Common myeloid progenitor, CD34-positive (primary cell): ENCODE results near the gene SCO1. TPM values are rescaled to one million over a fixed set of nuclear protein-coding genes. Genes with fewer than 3 reads are reported as not detected.

Experiments
- CTCF ChIA-PET: fragments of 350-600 bp; sonication (Branson Sonifier 250); formaldehyde crosslinking; loops from one replicate; lab custom pipeline; 2021; ENCODE audit warnings: antibody characterized with exemption; lab: Charles Lee
- POLR2A ChIA-PET: fragments of 350-600 bp; sonication (Branson Sonifier 250); formaldehyde crosslinking; loops from one replicate; lab custom pipeline; 2021; ENCODE audit warnings: antibody characterized with exemption; lab: Charles Lee
- DNase-seq, 3 donors: peaks; one replicate each; pipeline versions ENCODE4 v3.0.0 to v3.0.0-alpha.2; 2013
- H3K27ac ChIP-seq, 2 experiments: 1 replicate in 1 of 2; 2 replicates in 1 of 2; pipeline ENCODE4 v1.7.0; 2013; ENCODE audit warnings: inconsistent platforms in 2 of 2, low read length in 2 of 2, mild to moderate bottlenecking in 2 of 2, low read depth in 1 of 2, moderate library complexity in 1 of 2; ENCODE audit not compliant: severe bottlenecking in 2 of 2, insufficient read depth in 1 of 2, poor library complexity in 1 of 2
- H3K27me3 ChIP-seq, 5 experiments: replicated peaks in 2 of 5; 1 replicate in 3 of 5; 2 replicates in 2 of 5; pipeline versions ENCODE4 v1.6.1 to v1.7.0; 2013; ENCODE audit warnings: low read length in 4 of 5, mild to moderate bottlenecking in 2 of 5, moderate library complexity in 2 of 5, inconsistent platforms in 1 of 5; ENCODE audit not compliant: insufficient read depth in 5 of 5, control insufficient read depth in 4 of 5
- H3K36me3 ChIP-seq, 4 experiments: 1 replicate in 2 of 4; 2 replicates in 2 of 4; pipeline versions ENCODE4 v1.6.1 to v1.7.0; 2013; ENCODE audit warnings: low read length in 3 of 4, control low read depth in 1 of 4, mild to moderate bottlenecking in 1 of 4; ENCODE audit not compliant: control insufficient read depth in 4 of 4, insufficient read depth in 4 of 4
- H3K4me1 ChIP-seq, 4 experiments: 1 replicate in 3 of 4; 2 replicates in 1 of 4; pipeline versions ENCODE4 v1.6.1 to v1.7.1; 2013; ENCODE audit warnings: low read length in 3 of 4, mild to moderate bottlenecking in 3 of 4, control low read depth in 1 of 4, inconsistent platforms in 1 of 4, moderate library complexity in 1 of 4; ENCODE audit not compliant: control insufficient read depth in 4 of 4, insufficient read depth in 4 of 4; ENCODE audit errors: control extremely low read depth in 1 of 4
- H3K4me3 ChIP-seq, 7 experiments: 1 replicate in 4 of 7; 2 replicates in 3 of 7; pipeline versions ENCODE4 v1.5.1 to v1.7.0; 2013; ENCODE audit warnings: mild to moderate bottlenecking in 7 of 7, low read length in 6 of 7, moderate library complexity in 6 of 7, inconsistent platforms in 2 of 7, low read depth in 2 of 7, control low read depth in 1 of 7; ENCODE audit not compliant: insufficient read depth in 4 of 7, control insufficient read depth in 1 of 7; ENCODE audit errors: extremely low read depth in 1 of 7
- H3K9me3 ChIP-seq, 5 experiments: 1 replicate in 4 of 5; 2 replicates in 1 of 5; pipeline versions ENCODE4 v1.6.1 to v1.7.1; 2013; ENCODE audit warnings: low read length in 4 of 5, mild to moderate bottlenecking in 2 of 5, inconsistent platforms in 1 of 5, low read depth in 1 of 5, moderate library complexity in 1 of 5; ENCODE audit not compliant: control insufficient read depth in 4 of 5, insufficient read depth in 2 of 5; ENCODE audit errors: control extremely low read depth in 1 of 5
- WGBS: methylation state at CpG from one replicate; pipeline ENCODE4 v1.1.5; 2013; ENCODE audit not compliant: insufficient coverage; 5-methylcytosine and 5-hydroxymethylcytosine counted together
- polyA plus RNA-seq: library from polyadenylated mRNA; unstranded; fragments of 120-200 nt; gene quantifications from one replicate; pipeline ENCODE4 v1.2.1, GENCODE V29; 2013

SCO1 gene
- 16.8 TPM for polyA plus RNA-seq

GRCh38 chr17:10697092-10698081 is at the start of gene SCO1, which contains the start of gene ADPRM:
TSS of gene SCO1 (minus strand) at chr17:10697533. CDS start at chr17:10697507, 26 bp downstream.
TSS of gene ADPRM (plus strand) at chr17:10697594. CDS start at chr17:10704927, 7,333 bp downstream.
- H3K4me1 ChIP-seq = peaks cover 20 to 51% (median 43%) of the 10 kb centered on the region in 4 experiments
- H3K27me3 ChIP-seq = no peaks in the 10 kb centered on the region
- peaks cover 10 to 26% (median 19%) of the 10 kb centered on the region in 4 experiments for H3K36me3 ChIP-seq
- no peaks in the 10 kb centered on the region for H3K9me3 ChIP-seq
- peak within 1 kb of the TSS; percentile 86 to 100 (median 93) for H3K4me3 ChIP-seq
- POLR2A ChIA-PET = no interaction called here
- peak; percentile 92 to 95 (median 94) for DNase-seq
- H3K27ac ChIP-seq = peak within 1 kb of the TSS; percentile 91 to 95
- 0% methylated on average over 80 of the region's 84 CpGs for WGBS
- CTCF ChIA-PET = interaction anchor here (1.0 kb wide), 1 partner anchor 14 kb away, joined by 3 read pairs; no protein-coding TSS in a partner anchor

GRCh38 chr17:10745231-10745630 is 47.9 kb upstream of the SCO1 start:
- Histone ChIP-seq H3K9me3 (no peaks in the 10 kb centered on the region), H3K36me3 (no peaks in the 10 kb centered on the region), H3K4me1 (peaks cover 0 to 9% (median 3%) of the 10 kb centered on the region in 4 experiments), H3K4me3 (no peak overlapping the region), H3K27me3 (no peaks in the 10 kb centered on the region), H3K27ac (no peak overlapping the region)
- DNase-seq = no peak
- 100% methylated on average over 1 of the region's 6 CpGs for WGBS
- ChIA-PET POLR2A (no interaction called here), CTCF (no interaction called here)

- peak in 1 of 3 donors; percentile 19 for DNase-seq
- ChIA-PET POLR2A (no interaction called here), CTCF (no interaction called here)
- 52% methylated on average over 2 of the region's 7 CpGs for WGBS
- Histone ChIP-seq H3K4me1 (peaks cover 0 to 9% (median 3%) of the 10 kb centered on the region in 4 experiments), H3K27me3 (no peaks in the 10 kb centered on the region), H3K36me3 (no peaks in the 10 kb centered on the region), H3K9me3 (no peaks in the 10 kb centered on the region), H3K27ac (no peak overlapping the region), H3K4me3 (peak overlapping the region in 1 of 7 experiments; percentile 9)
These were observed 47.2 kb upstream of the SCO1 start for GRCh38 chr17:10744501-10745000.

- Histone ChIP-seq H3K9me3 (no peaks in the 10 kb centered on the region), H3K4me3 (no peak overlapping the region), H3K27ac (no peak overlapping the region), H3K4me1 (peaks cover 0 to 9% (median 3%) of the 10 kb centered on the region in 4 experiments), H3K27me3 (no peaks in the 10 kb centered on the region), H3K36me3 (no peaks in the 10 kb centered on the region)
- no CpG with 5 or more reads among the region's 8 CpGs for WGBS
- CTCF ChIA-PET = interaction anchor here (2.0 kb wide), 1 partner anchor 102 kb away, joined by 7 read pairs; no protein-coding TSS in a partner anchor
- POLR2A ChIA-PET = no interaction called here
- DNase-seq = no peak
These were observed 46.1 kb upstream of the SCO1 start for GRCh38 chr17:10743316-10744009.

DNA sequence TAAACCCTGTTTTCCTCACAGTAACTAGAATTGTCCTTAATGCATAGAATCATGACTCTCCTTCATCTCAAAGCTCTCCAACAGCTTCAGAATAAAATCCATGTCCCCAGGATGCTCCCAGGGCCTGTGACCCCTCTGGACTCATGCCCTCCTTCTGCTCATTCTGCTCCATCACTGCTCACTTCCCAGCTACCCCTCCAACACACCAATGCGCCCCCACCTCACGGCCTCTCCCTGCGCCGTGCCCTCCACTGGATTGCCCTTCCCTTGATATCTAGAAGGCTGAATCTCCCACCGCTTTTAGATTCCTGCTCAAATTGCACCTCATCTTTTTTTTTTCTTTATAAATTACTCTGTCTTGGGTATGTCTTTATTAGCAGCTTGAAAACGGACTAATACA is 45.1 kb upstream of the SCO1 start:
- Histone ChIP-seq H3K9me3 (no peaks in the 10 kb centered on the region), H3K4me3 (no peak overlapping the region), H3K27me3 (no peaks in the 10 kb centered on the region), H3K36me3 (no peaks in the 10 kb centered on the region), H3K27ac (no peak overlapping the region), H3K4me1 (peaks cover 0 to 9% (median 3%) of the 10 kb centered on the region in 4 experiments)
- no CpG with 5 or more reads among the region's 6 CpGs for WGBS
- ChIA-PET POLR2A (no interaction called here), CTCF (interaction anchor here (1.0 to 2.0 kb wide), 2 partner anchors 10 to 103 kb away, joined by 3 to 7 read pairs; no protein-coding TSS in a partner anchor)
- DNase-seq = no peak

DNA sequence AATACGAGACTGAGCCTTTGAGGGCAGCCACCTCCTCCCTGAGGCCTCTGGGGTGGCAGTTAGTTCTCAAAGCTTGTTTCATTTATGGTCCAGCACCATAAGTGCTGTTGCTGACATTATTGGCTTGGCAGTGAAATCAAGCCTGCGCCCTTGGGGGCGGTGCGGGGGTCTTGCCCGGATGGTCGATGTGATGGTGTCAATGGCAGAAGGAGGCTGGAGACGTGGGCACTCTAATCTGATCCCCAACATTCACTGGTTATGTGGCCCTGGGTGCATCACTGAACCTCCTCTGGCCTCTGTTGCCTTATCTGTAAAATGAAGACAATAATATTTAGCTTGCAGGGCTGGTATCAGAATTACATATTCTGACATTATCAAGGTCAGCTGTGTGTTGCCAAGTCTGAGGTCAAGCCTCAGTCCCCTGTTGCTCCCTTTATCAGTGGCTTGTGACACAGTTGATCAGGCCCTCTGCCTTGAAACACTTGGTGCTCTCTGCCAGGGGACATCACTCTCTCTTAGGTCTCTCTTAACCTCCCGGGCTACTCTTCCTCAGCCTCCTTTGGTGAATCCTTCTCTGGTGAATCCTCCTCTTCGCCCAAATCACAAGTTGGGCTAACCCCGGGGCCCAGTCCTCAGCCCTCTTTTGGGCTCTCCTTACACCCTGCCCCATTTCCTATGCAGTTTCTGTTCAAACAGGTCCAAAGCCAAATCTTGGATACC is 44.2 kb upstream of the SCO1 start:
- Histone ChIP-seq H3K27ac (no peak overlapping the region), H3K4me1 (peaks cover 0 to 12% (median 3%) of the 10 kb centered on the region in 4 experiments), H3K27me3 (no peaks in the 10 kb centered on the region), H3K9me3 (no peaks in the 10 kb centered on the region), H3K4me3 (no peak overlapping the region), H3K36me3 (no peaks in the 10 kb centered on the region)
- WGBS = 98% methylated on average over 9 of the region's 10 CpGs
- POLR2A ChIA-PET = no interaction called here
- no peak for DNase-seq
- CTCF ChIA-PET = interaction anchor here (1.0 to 2.0 kb wide), 2 partner anchors 11 to 103 kb away, joined by 3 to 7 read pairs; no protein-coding TSS in a partner anchor
